CD14-positive monocyte (primary cell): ENCODE results near the gene OR4F6. TPM values are rescaled to one million over a fixed set of nuclear protein-coding genes. Genes with fewer than 3 reads are reported as not detected.

Source experiments
- DNase-seq, 3 donors: peaks; one replicate each; pipeline ENCODE4 v3.0.0-alpha.2; 2011 to 2022
- H2AFZ ChIP-seq: 2 replicates; pipeline ENCODE4 v1.6.0; 2012; ENCODE audit warnings: mild to moderate bottlenecking, low read depth, low read length, inconsistent platforms; ENCODE audit not compliant: insufficient read depth, poor library complexity, severe bottlenecking
- H3K27ac ChIP-seq, 2 donors: 1 replicate in 1 of 2; 2 replicates in 1 of 2; pipeline ENCODE4 v1.5.1; 2012 to 2013; ENCODE audit warnings: low read length in 2 of 2, control low read depth in 1 of 2, inconsistent platforms in 1 of 2, low read depth in 1 of 2, mild to moderate bottlenecking in 1 of 2
- H3K27me3 ChIP-seq, 2 donors: one replicate each; pipeline versions ENCODE4 v1.6.0 to v1.6.1; 2011 to 2013; ENCODE audit warnings: low read length in 2 of 2; ENCODE audit not compliant: control insufficient read depth in 2 of 2, insufficient read depth in 2 of 2
- H3K36me3 ChIP-seq, 2 donors: replicated peaks in 1 of 2; 1 replicate in 1 of 2; 2 replicates in 1 of 2; pipeline versions ENCODE4 v1.5.1 to v1.6.1; 2012 to 2013; ENCODE audit warnings: low read length in 2 of 2, control low read depth in 1 of 2, inconsistent platforms in 1 of 2, mild to moderate bottlenecking in 1 of 2; ENCODE audit not compliant: insufficient read depth in 2 of 2, control insufficient read depth in 1 of 2
- H3K4me1 ChIP-seq, 2 donors: 1 replicate in 1 of 2; 2 replicates in 1 of 2; pipeline versions ENCODE4 v1.5.1 to v1.6.1; 2012 to 2013; ENCODE audit warnings: low read length in 2 of 2, control low read depth in 1 of 2, inconsistent platforms in 1 of 2, mild to moderate bottlenecking in 1 of 2, moderate library complexity in 1 of 2; ENCODE audit not compliant: insufficient read depth in 2 of 2, control insufficient read depth in 1 of 2
- H3K4me2 ChIP-seq: replicated peaks from 2 replicates; pipeline ENCODE3; 2012; ENCODE audit warnings: low read length, moderate library complexity, mild to moderate bottlenecking; ENCODE audit not compliant: poor library complexity, severe bottlenecking; ENCODE audit errors: extremely low read depth
- H3K4me3 ChIP-seq, 3 experiments: fragments of 200-600 bp in 1 of 3; sonication (generic) in 1 of 3; replicated peaks in 1 of 3; 1 replicate in 2 of 3; 2 replicates in 1 of 3; pipeline ENCODE4 v1.5.1; 2011 to 2013; ENCODE audit warnings: low read length in 3 of 3, mild to moderate bottlenecking in 3 of 3, control low read depth in 2 of 3, low read depth in 2 of 3, inconsistent platforms in 1 of 3, moderate library complexity in 1 of 3
- H3K79me2 ChIP-seq: 2 replicates; pipeline ENCODE4 v1.6.0; 2012; ENCODE audit warnings: mild to moderate bottlenecking, control low read depth, inconsistent platforms, low read length, moderate library complexity; ENCODE audit not compliant: insufficient read depth
- H3K9ac ChIP-seq: 2 replicates; pipeline ENCODE4 v1.6.0; 2017; ENCODE audit warnings: low read length, mild to moderate bottlenecking; ENCODE audit not compliant: insufficient read depth, poor library complexity, severe bottlenecking
- H3K9me3 ChIP-seq, 2 donors: replicated peaks in 1 of 2; 1 replicate in 1 of 2; 2 replicates in 1 of 2; pipeline versions ENCODE4 v1.5.1 to v1.6.1; 2012 to 2013; ENCODE audit warnings: low read length in 2 of 2, control low read depth in 1 of 2; ENCODE audit not compliant: control insufficient read depth in 1 of 2, insufficient read depth in 1 of 2
- H4K20me1 ChIP-seq: 2 replicates; pipeline ENCODE4 v1.6.0; 2012; ENCODE audit warnings: mild to moderate bottlenecking, low read length, control low read depth, moderate library complexity; ENCODE audit not compliant: insufficient read depth
- H3K27ac Mint-ChIP-seq, 7 donors: one replicate each; pipeline ENCODE4 v1.8.0; 2020; ENCODE audit warnings: mild to moderate bottlenecking in 7 of 7, mixed read lengths in 7 of 7, moderate library complexity in 6 of 7, inconsistent platforms in 2 of 7
- H3K27me3 Mint-ChIP-seq, 3 donors: one replicate each; pipeline ENCODE4 v1.8.0; 2021 to 2022; ENCODE audit warnings: low read depth in 3 of 3, mild to moderate bottlenecking in 3 of 3, mixed read lengths in 3 of 3, moderate library complexity in 3 of 3, inconsistent platforms in 1 of 3
- H3K36me3 Mint-ChIP-seq, 2 donors: one replicate each; pipeline ENCODE4 v1.8.0; 2020; ENCODE audit warnings: mixed read lengths in 2 of 2, inconsistent platforms in 1 of 2, mild to moderate bottlenecking in 1 of 2
- H3K4me1 Mint-ChIP-seq: one replicate; pipeline ENCODE4 v1.8.0; 2020; ENCODE audit warnings: mild to moderate bottlenecking, mixed read lengths
- H3K4me3 Mint-ChIP-seq, 2 donors: one replicate each; pipeline ENCODE4 v1.8.0; 2020; ENCODE audit warnings: mild to moderate bottlenecking in 2 of 2, mixed read lengths in 2 of 2, moderate library complexity in 1 of 2
- H3K9me3 Mint-ChIP-seq, 7 donors: one replicate each; pipeline ENCODE4 v1.8.0; 2020 to 2022; ENCODE audit warnings: mixed read lengths in 7 of 7, mild to moderate bottlenecking in 6 of 7, moderate library complexity in 6 of 7, inconsistent platforms in 2 of 7
- WGBS: methylation state at CpG from one replicate; pipeline ENCODE4 v1.1.5; 2013; ENCODE audit warnings: missing lambda C conversion rate; ENCODE audit not compliant: insufficient coverage; 5-methylcytosine and 5-hydroxymethylcytosine counted together
- intact Hi-C, 2 donors: fragments of 100-400 bp; cut with micrococcal nuclease; formaldehyde crosslinking; loops; one replicate each; pipeline versions ENCODE4 v1.15.0 to v1.15.1; 2023
- polyA plus RNA-seq, 3 donors: library from polyadenylated mRNA; depleted of rRNA in 1 of 3; unstranded in 2 of 3; stranded (reverse) in 1 of 3; fragments of 300-500 nt in 2 of 3; fragments of >200 nt in 1 of 3; fragmentation: Illumina TruSeq in 2 of 3; gene quantifications; 1 replicate in 2 of 3; 2 replicates in 1 of 3; pipeline ENCODE4 v1.2.3, GENCODE V29; 2012 to 2021
- TF ChIP-seq, protein P1 (sequence below): fragments of 200-600 bp; IDR thresholded peaks from one replicate; pipeline ENCODE4 v1.8.0; 2022; ENCODE audit warnings: antibody characterized with exemption, mild to moderate bottlenecking

The OR4F6 gene
- polyA plus RNA-seq, 3 donors = not detected

- no peak overlapping the region for H3K27ac Mint-ChIP-seq
- no peaks in the 10 kb centered on the region for H3K36me3 ChIP-seq
- H3K4me1 Mint-ChIP-seq = no peaks in the 10 kb centered on the region
- H3K27me3 ChIP-seq = no peaks in the 10 kb centered on the region
- no peak overlapping the region for H3K4me2 ChIP-seq
- H3K4me3 ChIP-seq = no peak overlapping the region
- H4K20me1 ChIP-seq = no peaks in the 10 kb centered on the region
- no peak overlapping the region for H3K4me3 Mint-ChIP-seq
- WGBS = 80% methylated on average over 1 of the region's 3 CpGs
- H3K4me1 ChIP-seq = no peaks in the 10 kb centered on the region
- H3K9me3 ChIP-seq = no peaks in the 10 kb centered on the region
- no peaks in the 10 kb centered on the region for H3K36me3 Mint-ChIP-seq
- peaks cover 0 to 2% (median 0%) of the 10 kb centered on the region in 7 donors for H3K9me3 Mint-ChIP-seq
- DNase-seq = no peak
- no peak overlapping the region for H3K27ac ChIP-seq
- no peaks in the 10 kb centered on the region for H3K79me2 ChIP-seq
- intact Hi-C loops = no loop called here
- H3K27me3 Mint-ChIP-seq = peaks cover 2 to 10% (median 2%) of the 10 kb centered on the region in 3 donors
- TF ChIP-seq, protein P1, sequence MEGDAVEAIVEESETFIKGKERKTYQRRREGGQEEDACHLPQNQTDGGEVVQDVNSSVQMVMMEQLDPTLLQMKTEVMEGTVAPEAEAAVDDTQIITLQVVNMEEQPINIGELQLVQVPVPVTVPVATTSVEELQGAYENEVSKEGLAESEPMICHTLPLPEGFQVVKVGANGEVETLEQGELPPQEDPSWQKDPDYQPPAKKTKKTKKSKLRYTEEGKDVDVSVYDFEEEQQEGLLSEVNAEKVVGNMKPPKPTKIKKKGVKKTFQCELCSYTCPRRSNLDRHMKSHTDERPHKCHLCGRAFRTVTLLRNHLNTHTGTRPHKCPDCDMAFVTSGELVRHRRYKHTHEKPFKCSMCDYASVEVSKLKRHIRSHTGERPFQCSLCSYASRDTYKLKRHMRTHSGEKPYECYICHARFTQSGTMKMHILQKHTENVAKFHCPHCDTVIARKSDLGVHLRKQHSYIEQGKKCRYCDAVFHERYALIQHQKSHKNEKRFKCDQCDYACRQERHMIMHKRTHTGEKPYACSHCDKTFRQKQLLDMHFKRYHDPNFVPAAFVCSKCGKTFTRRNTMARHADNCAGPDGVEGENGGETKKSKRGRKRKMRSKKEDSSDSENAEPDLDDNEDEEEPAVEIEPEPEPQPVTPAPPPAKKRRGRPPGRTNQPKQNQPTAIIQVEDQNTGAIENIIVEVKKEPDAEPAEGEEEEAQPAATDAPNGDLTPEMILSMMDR = no peak
- H2AFZ ChIP-seq = no peak overlapping the region
- H3K9ac ChIP-seq = no peak overlapping the region
Observed at GRCh38 chr15:101813803-101814534, 10.7 kb downstream of the OR4F6 start.

DNA sequence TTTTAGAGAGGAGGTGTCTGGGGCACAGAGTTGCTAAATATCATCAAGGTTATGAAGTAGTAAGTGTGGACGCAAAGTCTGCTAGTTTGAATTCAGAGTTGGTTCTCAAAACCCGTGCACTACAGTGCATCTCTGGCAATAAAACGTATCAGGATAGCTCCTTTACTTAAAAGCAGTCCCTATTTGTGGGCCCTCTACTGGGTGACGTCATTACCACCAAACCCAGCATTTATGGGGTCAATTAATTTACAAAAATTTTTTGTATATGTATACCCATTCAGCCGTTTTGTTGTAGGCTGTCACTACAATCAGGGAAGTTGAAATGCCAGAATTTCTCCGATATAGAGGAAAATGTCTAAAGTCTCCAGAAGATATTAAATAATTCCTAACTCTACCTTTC, 17.5 kb downstream of the OR4F6 start:
- TF ChIP-seq, protein P1 = no peak
- Mint-ChIP-seq H3K4me3 (no peak overlapping the region), H3K9me3 (peaks cover 0 to 3% (median 0%) of the 10 kb centered on the region in 7 donors), H3K27me3 (peaks cover 0 to 2% (median 0%) of the 10 kb centered on the region in 3 donors), H3K4me1 (no peaks in the 10 kb centered on the region), H3K27ac (no peak overlapping the region), H3K36me3 (no peaks in the 10 kb centered on the region)
- Histone ChIP-seq H3K9me3 (no peaks in the 10 kb centered on the region), H3K9ac (no peak overlapping the region), H3K27me3 (no peaks in the 10 kb centered on the region), H2AFZ (no peak overlapping the region), H3K27ac (no peak overlapping the region), H3K4me1 (no peaks in the 10 kb centered on the region), H4K20me1 (no peaks in the 10 kb centered on the region), H3K79me2 (no peaks in the 10 kb centered on the region), H3K4me3 (no peak overlapping the region), H3K4me2 (no peak overlapping the region), H3K36me3 (no peaks in the 10 kb centered on the region)
- WGBS = 74% methylated on average over 3 of the region's 6 CpGs
- intact Hi-C loops = no loop called here
- DNase-seq = no peak
